HG03139 (cell line): Measurements from ENCODE around the gene POLR1A.

Experiments used
- ATAC-seq: cut with Tn5 transposase; IDR thresholded peaks from one replicate; pipeline ENCODE4 v1.9.1; 2021; ENCODE audit not compliant: unreplicated experiment

Gene POLR1A

DNA sequence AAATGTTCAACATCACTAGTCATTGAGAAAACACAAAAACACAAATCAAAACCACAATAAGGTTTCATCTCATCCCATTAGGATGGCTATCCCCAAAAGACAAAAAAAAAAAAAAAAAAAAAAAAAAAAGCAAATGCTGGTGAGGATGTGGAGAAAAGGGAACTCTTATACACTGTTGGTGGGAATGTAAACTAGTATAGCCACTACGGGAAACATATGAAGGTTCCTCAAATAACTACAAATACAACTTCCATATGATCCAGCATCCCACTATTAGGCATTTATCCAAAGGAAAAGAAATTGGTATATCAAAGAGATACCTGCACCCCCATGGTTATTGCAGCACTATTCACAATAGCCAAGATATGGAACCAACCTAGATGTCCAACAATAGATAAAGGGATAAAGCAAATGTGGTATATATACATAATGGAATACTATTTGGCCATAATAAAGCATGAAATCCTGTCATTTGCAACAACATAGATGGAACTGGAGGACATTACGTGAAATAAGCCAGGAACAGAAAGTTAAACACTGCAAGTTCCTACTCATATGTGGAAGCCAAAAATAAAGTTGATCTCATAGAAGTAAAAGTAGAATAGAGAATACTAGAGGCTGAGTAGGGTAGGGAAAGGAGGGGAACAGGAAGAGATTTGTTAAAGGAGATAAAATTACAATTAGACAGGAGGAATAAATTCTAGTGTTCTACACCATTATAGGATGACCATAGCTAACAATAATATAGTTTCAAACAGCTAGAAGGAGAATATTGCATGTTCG is 8.4 kb downstream of the POLR1A start:
- ATAC-seq: no peak

DNA sequence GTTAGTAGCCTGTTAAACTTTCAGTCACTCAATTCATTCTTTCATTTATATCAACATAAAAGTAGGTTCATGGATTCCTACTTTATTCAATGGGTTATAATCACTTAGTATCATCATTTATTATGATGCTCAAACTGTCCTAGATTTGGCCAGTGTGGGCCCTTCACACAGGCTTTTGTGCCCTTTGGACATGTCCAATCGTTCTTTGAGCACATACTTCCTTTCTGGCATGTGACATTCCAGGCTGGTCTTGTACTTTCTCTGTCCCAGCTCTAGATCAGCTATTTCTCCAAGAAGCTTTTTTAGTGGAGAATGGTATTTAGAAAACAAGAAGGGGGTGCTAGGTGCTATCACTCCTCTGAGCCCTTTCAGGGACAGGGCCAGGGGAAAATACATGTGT is 11.5 kb downstream of the POLR1A start:
- ATAC-seq: no peak

DNA sequence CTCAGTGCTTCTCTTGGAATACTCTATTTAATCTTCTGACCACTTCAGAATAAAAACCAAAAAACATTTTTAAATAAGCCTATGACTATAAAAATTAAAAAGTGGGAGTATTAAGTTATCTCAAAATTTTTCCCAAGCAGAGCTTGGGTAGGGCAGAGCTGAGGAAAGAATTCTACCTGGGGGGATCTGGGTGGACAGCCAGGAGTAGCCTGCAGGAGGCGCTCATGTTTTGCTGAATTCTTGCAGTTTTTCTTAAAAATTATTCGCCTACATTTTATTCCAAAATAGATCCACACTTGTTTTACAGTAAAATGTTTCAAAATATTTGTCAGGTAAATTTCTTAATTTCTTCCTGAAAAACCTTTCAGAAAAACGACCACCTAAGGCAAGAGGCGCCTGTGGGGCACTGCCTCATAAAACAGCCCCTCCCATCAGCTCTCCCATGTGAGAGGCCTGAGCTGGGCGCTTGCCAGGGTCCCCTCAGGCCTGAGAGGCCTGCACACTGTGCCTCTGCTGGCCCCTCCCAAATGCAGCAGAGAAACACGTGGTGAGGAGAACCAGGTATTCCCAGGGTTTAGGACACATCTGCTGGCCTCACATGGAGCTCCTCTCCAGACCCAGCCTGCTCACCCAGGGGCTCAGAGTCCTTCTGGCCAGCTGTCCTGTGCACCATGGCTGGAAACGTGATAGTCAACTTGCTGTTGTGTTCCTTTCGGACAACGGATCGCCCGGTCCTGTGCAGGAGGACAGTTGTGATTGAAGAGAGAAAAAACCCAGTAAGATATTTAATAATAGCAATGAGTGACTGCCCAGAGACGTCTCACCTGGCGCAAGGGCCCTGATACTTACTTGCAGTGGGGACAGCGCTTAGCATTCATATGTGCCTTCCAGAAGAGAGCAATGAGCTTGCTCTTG is 17.5 kb downstream of the POLR1A start:
- ATAC-seq: no peak

DNA sequence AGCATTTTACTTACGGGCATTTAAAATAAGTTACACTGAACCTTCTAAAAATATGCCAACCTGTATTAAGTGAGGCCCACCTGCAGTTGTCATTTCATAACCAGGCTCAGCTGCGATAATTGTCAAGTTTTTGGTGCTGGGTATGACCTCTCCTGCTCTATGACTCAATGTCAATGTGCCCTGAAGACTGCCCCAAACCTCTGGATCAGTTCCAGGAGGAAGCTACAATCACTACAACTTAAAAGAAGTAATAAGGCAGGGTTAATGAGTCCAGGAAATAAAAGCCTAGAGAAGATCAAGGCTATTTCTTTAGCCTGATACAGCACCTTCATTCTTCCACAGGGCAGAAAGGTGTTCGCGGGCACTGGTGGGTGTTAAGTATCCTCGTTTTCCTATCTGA is 22.9 kb downstream of the POLR1A start:
- no peak for ATAC-seq

DNA sequence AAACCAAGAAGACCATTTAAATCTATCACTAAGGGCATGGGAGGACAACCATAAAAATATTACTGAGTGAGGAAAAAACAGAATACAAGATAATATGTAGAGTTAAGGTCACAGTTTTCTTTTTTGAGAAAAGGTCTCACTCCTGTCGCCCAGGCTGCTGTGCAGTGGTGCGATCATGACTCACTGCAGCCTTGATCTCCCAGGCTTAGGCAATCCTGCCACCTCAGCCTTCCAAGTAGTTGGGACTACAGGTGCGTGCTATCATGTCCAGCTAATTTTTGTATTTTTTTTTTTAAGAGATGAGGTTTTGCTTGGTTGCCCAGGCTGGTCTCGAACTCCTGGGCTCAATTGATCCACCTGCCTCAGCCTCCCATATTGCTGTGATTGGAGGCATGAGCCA is 24.0 kb downstream of the POLR1A start:
- ATAC-seq: no peak

DNA sequence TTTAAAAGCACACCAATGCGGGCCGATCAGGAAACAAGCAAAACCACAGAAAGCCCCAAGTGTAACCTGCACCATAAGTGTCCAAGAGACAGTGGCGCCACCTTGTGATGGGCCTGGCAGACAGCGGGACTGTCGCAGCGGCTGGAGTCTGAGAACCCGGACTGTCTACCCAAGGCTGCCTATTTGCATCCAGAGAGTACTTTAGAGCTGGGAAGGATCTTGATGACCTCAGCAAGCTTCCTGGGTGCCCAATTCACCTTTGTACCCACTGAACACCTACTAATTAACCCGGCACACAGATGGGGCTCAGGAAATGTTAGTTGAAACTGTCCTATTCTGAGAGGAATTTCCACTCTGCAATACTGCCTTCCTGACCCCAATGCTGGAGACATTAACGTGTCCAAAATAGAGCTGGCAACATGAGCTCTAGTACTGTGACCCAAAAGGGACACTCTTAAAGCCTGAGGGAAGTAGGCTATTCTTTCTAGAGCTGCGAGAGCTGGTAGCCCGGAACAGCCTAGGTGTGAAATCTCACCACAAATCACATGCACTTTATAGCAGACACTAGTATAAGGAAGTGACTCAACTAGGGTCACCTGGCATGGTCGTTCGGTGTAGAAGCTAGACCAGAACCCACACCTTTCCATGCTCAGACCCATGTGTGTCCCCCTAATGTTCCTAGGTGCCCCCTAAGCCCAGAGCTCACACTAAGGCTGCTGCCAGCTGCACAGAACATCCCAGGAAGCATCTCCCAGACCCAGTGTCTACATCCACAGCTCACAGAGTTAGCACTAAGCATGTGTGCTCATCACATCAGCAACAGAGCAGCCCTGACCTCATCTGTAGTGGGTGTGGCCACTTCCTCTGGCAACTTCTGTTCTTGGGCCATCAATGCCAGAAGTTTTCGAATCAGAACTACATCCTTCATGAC is 25.4 kb downstream of the POLR1A start:
- ATAC-seq: peak; percentile 71

DNA sequence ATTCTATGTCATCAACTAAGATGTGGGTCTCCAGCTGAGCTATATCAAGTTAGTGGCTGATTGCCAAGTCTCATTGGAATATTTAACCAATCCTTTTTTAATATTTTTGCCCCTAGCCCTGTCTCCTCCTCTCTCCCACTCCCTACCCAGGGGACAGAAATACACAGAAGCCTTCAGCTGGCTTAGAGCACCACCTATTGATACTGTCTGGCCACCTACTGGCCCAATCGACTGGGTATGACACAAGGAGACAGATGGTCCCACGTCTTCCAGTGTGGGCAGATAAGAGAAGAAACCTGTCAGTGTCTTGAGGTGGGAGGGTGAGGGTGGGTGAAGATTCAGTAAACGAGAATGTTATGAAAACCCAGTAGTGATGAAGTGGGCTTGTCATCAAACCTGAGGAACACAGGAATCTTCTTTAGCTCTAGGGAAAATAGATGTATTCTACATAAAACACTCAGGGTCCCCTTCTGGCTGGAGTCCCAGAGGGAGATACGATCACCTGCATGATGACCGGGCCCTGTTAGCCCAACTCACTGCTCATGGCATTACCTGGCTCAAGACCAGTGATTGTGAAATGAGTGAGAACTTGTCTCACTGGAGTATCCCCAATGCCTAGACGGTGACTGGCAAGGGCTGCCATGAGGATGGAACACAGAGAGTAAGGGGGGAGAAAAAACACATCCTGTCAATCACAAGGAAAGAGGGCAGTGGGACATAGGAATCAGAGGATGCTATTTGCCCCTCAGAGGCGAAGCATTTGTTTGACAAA is 26.7 kb downstream of the POLR1A start:
- no peak for ATAC-seq

DNA sequence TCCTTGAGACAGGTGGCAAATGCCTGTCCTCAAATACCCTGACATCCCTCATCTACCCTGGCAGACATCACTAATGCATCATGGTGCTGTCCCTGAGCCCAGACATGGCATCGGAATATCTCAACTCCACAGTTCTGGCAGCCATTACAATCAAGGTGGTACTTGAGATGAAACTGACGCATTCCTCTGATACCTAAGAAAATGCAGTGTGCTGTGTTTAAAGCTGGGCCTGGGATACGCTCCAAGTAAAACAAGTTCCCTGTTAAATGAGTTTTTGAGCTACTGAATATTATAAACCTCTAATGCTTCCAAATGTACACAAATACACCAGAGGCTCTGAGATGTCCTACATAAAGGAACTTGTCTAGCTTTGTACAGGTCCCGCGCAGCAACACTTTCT is 29.8 kb downstream of the POLR1A start:
- ATAC-seq: no peak

DNA sequence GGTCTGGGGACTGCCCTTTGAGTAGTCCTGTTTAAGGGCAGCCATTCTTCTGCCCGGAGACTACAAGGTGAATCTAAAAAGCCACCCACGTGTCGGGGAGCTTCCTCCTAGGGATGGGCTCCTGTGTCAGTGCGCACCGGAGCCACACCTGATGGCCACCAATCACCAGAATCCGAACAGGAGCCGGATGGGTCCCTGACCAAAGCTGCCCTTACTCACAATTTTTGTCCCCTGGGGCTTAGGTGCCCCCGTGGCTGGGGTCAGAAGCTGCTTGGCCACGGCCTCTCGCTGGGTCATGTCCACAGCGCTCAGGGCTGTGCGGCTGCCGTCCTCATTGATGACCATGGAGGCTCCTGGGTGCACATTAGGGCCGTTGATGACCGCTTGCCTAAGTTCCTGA is 30.9 kb downstream of the POLR1A start:
- no peak for ATAC-seq

DNA sequence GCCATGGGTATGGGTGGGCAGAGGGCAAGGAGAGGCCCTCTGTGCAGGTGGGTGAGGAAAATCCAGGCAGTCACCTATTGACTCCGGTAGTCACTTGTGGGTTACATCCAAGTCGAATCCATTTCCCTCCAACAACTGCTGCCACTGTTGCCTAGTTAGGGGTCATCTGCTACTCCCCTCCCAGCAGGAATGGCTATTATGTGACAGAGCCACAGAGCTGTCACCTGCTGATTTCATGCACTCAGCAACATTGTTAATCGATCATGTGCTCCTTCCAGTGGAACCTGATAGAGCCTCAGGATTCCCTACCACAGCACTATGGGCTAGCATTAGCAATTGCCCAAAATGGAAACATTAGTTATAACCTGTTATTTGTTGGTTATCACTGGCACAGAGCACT is 31.4 kb downstream of the POLR1A start:
- no peak for ATAC-seq

DNA sequence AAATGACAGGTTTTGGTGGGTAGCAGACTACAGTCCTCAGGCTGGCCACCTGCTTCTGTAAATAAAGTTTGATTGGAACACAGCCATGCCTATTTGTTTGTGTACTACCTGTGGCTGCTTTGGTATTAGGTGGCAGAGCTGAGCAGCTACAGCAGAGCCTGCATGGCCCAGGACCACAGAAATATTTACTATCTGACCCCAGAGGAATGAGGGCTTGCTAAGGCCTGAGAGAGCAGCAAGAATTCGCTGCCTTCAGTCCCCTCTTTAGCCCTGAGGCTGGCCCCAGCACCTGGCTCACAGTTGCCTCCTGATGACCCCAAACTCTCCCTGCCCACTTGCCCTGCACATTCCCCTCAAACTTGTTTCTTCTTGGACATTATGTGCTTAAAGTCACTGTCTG is 32.5 kb downstream of the POLR1A start:
- ATAC-seq: no peak

DNA sequence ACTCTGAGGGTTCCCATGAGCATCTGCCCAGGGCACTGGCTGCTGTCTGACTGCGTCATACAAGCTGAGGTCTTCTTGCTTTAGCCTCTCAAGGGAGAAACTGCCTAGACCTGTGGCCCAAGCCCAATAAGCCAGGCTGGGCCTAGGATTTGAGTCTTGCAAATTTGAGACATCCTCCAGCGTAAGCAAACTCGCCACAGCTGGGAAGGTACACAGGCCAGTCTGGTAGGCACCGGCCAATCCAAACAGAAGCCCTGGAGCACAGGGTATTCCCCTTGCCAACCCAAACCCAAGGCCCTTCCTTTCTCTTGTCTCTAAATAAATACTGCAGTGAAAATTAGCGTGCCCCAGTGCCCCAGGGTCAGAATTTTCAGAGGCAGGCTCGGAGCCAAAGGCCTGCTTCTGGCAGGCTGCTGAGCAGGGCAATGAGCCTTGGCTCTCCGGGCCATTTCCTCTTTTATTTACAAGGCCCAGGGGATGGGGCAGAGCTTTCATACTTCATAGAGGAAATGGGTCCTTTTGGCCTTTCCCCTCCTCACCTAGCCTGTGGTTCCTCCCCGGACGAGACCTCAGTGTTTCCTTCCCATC is 33.3 kb downstream of the POLR1A start:
- no peak for ATAC-seq

DNA sequence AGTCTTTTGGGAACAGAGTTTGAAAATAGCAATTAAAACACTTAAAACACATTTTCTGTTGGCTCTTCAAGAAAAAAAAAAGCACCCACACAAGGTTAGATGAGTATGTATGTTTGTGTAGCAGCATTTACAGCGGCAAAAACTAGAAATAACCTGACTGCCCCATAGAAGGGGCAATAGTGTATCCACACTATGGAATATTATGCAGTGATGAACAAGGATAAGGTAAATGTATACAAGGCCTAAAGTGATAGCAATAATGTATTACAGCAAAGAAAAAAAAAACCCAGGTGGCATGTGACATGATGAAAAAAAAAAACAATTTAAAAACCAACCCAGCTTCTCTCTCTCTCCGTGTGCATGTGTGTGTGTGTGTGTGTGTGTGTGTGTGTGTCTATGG is 34.8 kb downstream of the POLR1A start:
- no peak for ATAC-seq

DNA sequence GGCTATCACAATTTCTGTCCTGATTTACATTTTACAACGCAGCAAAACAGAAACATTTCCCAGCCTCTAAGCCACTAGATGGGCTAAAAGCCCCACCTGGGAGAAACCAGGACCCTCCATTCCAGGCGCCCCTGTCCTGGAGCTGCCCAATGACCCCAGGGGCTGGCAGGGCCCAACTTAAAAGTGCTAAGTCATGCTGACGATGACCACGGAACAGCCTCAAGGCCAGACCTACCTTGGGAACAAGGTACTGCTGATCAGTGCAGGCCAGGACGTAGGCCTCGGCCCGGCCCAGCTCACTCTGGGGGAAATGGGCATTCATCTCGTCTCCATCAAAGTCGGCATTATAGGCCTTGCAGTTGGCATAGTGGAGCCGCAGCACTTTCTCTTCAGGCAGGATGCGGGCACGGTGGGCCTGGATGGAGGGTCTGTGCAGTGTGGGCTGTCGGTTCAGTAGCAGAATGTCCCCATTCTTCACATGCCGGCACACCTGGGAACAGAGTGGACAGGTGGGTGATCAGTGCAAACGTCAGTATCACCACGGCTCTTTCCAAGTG is 35.8 kb downstream of the POLR1A start:
- no peak for ATAC-seq

DNA sequence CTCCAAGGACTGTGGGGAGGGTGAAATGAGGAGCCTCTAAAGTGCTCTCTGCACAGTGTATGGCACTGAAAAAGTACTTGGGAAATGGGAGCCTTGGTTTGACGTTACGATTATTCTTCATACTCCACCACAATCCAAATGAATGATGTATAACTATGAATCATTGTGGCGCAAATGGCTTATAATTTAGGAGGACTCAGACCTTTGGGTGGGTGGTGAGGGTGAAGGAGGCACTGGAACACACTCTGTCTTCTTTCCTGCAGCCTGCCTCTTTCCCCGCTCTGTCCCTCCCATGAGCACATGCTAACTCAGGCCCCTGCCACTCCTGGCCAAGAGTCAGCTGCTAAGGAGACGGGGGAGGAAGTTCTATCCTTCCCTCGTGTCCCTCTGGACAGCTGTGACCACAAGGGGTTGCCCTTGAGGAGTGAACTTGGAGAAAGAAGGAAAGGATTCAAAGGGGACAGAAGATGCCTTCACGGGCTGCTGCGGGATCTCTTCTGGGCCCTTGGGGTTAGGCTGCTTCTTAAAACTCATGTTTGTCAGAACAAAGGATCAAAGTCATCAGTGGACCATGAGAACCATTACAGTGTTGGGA is 36.5 kb downstream of the POLR1A start:
- ATAC-seq: no peak

DNA sequence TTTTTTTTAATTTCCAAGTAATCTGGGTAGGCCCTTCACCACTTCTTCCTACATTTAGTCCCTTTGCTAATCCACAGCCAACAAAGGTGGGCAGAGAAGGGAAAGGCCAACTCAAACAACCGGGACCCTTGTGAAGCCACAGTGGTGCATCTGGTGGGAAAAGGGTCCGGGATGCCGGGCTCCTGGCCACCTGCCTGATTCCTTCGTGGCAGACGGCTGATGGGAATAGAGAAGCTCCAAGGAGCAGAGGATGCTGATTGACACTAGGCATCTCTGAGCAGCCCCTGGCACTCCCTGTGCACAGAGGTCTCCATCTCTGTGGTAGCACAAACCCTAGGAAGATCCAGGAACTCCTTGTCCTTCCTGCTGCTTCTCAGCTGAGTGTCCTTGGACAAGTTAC is 37.0 kb downstream of the POLR1A start:
- ATAC-seq: no peak

DNA sequence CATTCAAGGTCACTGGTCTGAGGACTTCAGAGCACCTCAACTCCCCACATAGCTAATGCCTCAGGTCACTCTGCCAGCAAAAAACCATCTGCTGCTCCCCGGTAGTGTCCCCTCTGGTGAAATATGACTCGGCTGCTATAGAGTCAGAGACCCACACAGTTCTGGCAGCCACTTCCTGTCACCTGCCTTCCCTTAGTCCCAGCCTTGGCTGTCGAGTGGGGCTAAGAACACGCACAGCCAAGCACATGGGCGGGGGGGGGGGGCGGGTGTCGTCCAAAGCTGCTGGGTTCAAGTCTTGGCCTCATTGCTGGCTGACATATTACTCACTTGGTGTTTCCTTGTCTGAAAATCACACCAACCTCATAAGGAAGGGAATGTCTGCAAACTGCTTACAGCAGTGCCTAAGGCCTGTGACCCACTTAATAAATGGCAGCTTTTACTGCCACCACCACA is 37.5 kb downstream of the POLR1A start:
- ATAC-seq: peak; percentile 55

DNA sequence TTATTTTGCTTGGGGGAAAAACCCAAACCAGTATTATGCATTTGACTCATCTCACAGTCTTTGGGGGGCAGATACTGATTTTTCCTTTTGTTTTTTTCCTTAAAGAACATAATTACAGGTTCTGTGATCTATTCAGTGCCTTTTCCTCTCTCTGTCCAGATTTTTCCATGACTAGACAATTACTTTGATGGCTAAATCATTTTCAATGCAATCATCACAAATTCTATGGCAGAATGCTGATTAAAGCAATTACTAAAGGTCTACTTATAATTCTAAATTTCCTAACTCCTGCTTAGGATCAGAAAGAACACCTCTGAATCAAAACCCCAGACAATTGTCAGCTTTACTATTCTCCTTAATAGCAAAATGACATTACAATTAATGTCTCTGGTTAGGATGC is 38.8 kb downstream of the POLR1A start:
- ATAC-seq: no peak

DNA sequence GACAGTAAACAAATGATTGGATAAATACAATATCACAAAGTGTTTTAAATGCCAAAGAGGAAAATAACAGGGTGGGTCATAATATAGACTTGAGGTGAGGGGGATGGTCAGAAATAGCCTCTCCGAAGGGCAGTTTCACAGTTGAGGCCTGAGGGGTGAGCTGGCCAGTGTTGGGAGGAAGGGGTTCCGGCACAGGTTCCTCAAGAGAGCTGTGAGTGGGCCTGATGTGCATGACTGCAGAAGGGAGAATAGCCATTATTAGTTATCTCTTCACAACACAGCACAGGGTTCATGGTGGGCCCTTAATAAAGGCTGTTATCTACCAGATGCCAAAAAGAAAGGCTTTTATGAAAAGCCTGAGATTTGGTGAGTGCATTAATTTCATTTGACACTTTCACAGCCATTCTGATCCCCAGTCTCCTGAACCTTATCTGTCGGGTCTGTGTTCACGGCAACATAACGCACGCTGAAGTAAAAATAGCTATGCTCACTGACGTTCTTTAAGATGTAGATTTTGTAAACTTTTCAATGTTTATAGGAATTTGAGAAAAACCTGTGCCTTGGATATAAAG is 39.6 kb downstream of the POLR1A start:
- no peak for ATAC-seq
